Measurements from ENCODE around the gene C1orf94. TPM values are rescaled to one million over a fixed set of nuclear protein-coding genes. Genes with fewer than 3 reads are reported as not detected.
A peak's percentile ranks its signal among the peaks of the same experiment; 100 is the strongest.

The C1orf94 gene
- total and polyA plus RNA-seq, 5 donors from 2014 or later: not detected

DNA sequence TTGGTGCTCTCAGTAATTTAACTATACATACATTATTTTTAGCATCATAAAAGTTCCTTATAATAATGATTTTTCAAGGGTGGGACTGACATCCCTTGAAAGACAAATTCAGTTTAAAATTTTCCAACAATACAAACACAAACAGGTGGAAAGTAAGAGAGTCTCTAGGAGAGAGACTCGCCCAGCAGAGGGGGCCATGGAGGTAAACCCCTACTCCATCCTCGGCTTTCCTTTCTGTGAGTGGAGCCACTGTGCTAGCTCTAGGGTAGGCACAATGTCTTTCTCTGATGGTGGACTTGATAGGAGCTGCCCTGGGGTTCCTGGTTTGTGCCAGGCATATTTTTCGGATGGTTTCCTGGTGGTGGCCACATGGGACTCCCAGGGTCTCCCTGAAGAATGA is 20.0 kb upstream of the C1orf94 start:
- H3K27me3 Mint-ChIP-seq: peaks cover 50% of the 10 kb centered on the region

DNA sequence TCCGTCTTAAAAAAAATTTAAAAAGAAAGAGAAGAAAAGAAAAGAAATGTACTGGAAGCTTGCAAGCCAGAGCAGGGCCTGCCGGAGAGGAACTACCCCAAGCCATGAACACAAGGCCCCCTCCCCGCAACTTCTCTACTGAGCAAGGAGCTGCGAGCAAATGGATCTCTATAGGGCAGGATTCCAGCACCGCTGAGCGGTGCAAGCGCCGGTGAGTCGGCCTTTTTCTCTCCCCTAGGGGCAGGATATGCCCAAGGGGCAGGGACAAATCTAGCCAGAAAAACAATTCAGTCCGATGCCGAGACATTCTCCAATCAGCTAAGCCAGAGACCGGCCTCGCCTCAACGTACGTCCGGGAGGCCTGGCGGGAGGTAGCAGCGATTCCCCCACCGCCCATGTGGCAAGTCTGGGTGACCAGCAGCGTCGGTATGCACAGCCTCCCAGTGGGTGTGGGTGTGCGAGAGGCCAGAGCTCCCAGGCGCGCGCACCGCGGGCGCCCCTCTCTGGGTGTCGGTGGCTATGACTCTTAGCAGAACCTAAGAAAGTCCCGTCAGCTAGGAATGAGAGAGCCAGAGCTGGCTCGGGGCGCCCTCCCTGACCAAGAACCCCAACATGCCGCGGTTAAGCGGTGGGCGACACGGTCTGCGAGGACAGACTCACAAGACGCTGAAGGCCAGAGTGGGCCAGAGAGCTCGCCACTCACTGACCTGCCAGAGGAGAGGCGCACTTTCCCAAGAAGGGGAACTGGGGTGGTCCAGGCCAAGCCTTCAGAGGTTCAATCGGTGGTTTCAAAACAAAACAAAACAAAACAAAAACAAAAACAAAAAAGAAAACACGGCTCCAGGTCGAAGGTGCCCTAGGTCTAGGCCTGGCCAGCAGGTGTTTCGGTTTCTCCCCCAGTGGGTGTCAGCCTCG is 13.6 kb upstream of the C1orf94 start:
- peak in 1 of 3 donors; percentile 14 for DNase-seq
- peaks cover 78% of the 10 kb centered on the region for H3K27me3 Mint-ChIP-seq
- peaks cover 0 to 18% (median 2%) of the 10 kb centered on the region in 4 donors for H3K4me1 Mint-ChIP-seq
- Histone ChIP-seq H3K27me3 (ENCODE audit: control insufficient read depth, insufficient read depth, low read length) (peaks cover 19% of the 10 kb centered on the region), H3K9me3 (ENCODE audit: control insufficient read depth in 2 of 2, low read length in 2 of 2) (no peaks in the 10 kb centered on the region), H3K36me3 (ENCODE audit: control insufficient read depth, insufficient read depth, low read length) (no peaks in the 10 kb centered on the region), H3K4me1 (ENCODE audit: control insufficient read depth, insufficient read depth, low read length, poor library complexity, severe bottlenecking) (peaks cover 8% of the 10 kb centered on the region), H3K4me3 (ENCODE audit: low read depth, low read length) (no peak overlapping the region), H3K27ac (ENCODE audit: insufficient read depth, low read length, poor library complexity, severe bottlenecking) (no peak overlapping the region)
- no peak for ATAC-seq (ENCODE audit: low read depth in 2 of 2)
- H3K4me3 Mint-ChIP-seq: peak overlapping the region in 3 of 4 donors; percentile 46 to 73 (median 63)
- peaks cover 0 to 8% (median 0%) of the 10 kb centered on the region in 7 donors for H3K9me3 Mint-ChIP-seq
- peaks cover 3% of the 10 kb centered on the region for H3K36me3 Mint-ChIP-seq
- H3K27ac Mint-ChIP-seq: no peak overlapping the region

More for the DNA sequence above, 20.0 kb upstream of the C1orf94 start:
- no peaks in the 10 kb centered on the region for H3K4me1 ChIP-seq (ENCODE audit: control insufficient read depth, insufficient read depth, low read length, poor library complexity, severe bottlenecking)
- no peak overlapping the region for H3K4me3 ChIP-seq (ENCODE audit: low read depth, low read length)
- H3K9me3 ChIP-seq (ENCODE audit: control insufficient read depth in 2 of 2, low read length in 2 of 2): no peaks in the 10 kb centered on the region
- H3K4me3 Mint-ChIP-seq: no peak overlapping the region
- no peak overlapping the region for H3K27ac Mint-ChIP-seq
- DNase-seq (no peak), ATAC-seq (ENCODE audit: low read depth in 2 of 2) (no peak)
- no peaks in the 10 kb centered on the region for H3K36me3 ChIP-seq (ENCODE audit: control insufficient read depth, insufficient read depth, low read length)
- H3K9me3 Mint-ChIP-seq: peaks cover 0 to 5% (median 0%) of the 10 kb centered on the region in 7 donors
- H3K36me3 Mint-ChIP-seq: no peaks in the 10 kb centered on the region
- H3K27me3 ChIP-seq (ENCODE audit: control insufficient read depth, insufficient read depth, low read length): peaks cover 19% of the 10 kb centered on the region
- H3K27ac ChIP-seq (ENCODE audit: insufficient read depth, low read length, poor library complexity, severe bottlenecking): no peak overlapping the region
- H3K4me1 Mint-ChIP-seq: peaks cover 0 to 3% (median 0%) of the 10 kb centered on the region in 4 donors

DNA sequence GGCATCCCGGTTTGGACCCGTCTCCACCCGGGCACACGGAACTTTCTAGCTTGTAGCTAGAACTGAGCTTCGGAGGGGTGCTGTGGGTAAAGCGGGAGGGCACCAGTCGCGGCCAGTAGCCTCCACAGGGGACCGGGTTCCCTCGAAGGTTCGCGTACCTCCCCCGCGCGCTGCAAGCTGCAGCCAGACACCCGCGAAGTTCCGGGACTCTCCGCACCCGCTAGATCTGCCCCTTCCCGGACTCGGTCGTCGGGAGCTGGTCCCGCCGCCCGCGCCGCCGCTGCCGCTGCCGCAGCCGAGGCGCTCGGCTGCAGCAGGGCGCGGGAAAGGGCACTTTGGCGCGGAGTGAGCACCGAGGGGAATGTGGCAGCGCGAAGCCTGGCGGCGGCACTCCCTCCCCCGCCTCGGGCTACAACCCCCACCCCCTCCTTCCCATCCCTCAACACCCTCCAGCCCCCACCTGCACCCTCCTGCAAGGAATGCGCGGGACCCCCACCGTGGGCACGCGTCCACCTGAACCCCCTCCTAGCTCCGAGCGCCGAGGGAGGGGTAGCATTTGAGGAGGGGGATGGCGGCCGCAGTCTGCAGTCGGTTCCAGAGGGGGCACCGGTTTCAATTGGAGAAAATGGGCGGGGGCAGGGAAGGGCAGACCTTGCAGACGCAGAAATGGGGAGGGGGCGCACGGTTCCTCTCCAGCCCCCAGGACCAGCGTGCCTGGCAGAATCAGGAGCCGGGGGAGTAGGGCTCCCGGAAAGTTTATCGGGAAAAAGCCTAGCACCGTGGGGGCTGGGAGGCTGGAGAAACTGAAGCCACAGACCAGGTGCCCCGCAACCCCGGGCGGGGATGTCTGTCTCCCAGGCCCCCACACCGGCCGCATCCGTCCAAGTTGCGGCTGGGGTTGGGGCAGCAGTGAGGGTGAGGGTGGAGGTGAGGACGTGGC is 12.6 kb upstream of the C1orf94 start:
- H3K4me1 Mint-ChIP-seq: peaks cover 0 to 18% (median 2%) of the 10 kb centered on the region in 4 donors
- Histone ChIP-seq H3K9me3 (ENCODE audit: control insufficient read depth in 2 of 2, low read length in 2 of 2) (no peaks in the 10 kb centered on the region), H3K4me3 (ENCODE audit: low read depth, low read length) (no peak overlapping the region), H3K36me3 (ENCODE audit: control insufficient read depth, insufficient read depth, low read length) (no peaks in the 10 kb centered on the region), H3K27ac (ENCODE audit: insufficient read depth, low read length, poor library complexity, severe bottlenecking) (no peak overlapping the region), H3K27me3 (ENCODE audit: control insufficient read depth, insufficient read depth, low read length) (peaks cover 19% of the 10 kb centered on the region), H3K4me1 (ENCODE audit: control insufficient read depth, insufficient read depth, low read length, poor library complexity, severe bottlenecking) (peaks cover 8% of the 10 kb centered on the region)
- ATAC-seq (ENCODE audit: low read depth in 2 of 2): no peak
- H3K27ac Mint-ChIP-seq: no peak overlapping the region
- peaks cover 3% of the 10 kb centered on the region for H3K36me3 Mint-ChIP-seq
- peaks cover 69% of the 10 kb centered on the region for H3K27me3 Mint-ChIP-seq
- H3K4me3 Mint-ChIP-seq: peak overlapping the region in 1 of 4 donors; percentile 46
- peaks cover 0 to 8% (median 0%) of the 10 kb centered on the region in 7 donors for H3K9me3 Mint-ChIP-seq
- no peak for DNase-seq

DNA sequence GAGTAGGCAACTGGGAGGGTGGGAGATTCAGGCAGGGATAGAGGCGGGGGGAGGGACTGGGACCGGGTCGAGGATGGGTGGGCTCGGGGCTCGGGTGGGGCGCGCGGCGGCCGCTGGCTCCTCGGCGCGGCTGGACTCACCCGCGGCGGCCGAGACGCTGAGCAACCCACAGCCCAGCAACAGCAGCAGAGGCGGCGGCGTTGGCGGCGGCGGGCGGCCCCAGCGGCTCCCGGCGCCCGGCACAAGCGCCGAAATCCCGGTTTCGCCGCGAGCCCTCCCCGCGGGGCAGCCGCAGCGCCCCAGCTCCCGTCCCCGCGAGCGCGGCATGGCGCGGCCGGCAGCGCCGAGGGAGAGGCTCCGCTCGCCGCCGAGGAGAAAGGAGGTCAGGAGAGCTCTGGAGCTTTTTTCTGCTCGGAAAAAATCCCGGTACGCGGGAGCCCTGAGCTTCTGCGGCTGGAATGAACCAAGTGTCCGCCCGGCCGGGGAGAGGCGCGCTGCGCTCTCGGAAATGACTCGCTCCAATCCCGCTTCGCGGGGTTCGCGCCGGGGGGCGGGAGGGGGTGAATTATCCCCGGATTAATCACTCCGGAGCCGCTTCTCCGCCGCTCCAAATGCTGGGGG is 11.8 kb upstream of the C1orf94 start, which contains the start of gene CSMD2:
Gene CSMD2 (minus strand): TSS at position 460 of the 621 bp plus-strand sequence. CDS start 133 bp downstream, at position 327.
- H3K27me3 ChIP-seq (ENCODE audit: control insufficient read depth, insufficient read depth, low read length): peaks cover 12% of the 10 kb centered on the region
- no peaks in the 10 kb centered on the region for H3K9me3 ChIP-seq (ENCODE audit: control insufficient read depth in 2 of 2, low read length in 2 of 2)
- peak within 1 kb of the TSS in 2 of 4 donors; percentile 25 to 62 for H3K4me3 Mint-ChIP-seq
- no peak within 1 kb of the TSS for H3K4me3 ChIP-seq (ENCODE audit: low read depth, low read length)
- H3K36me3 Mint-ChIP-seq: peaks cover 3% of the 10 kb centered on the region
- DNase-seq (no peak), ATAC-seq (ENCODE audit: low read depth in 2 of 2) (no peak)
- no peak within 1 kb of the TSS for H3K27ac Mint-ChIP-seq
- peaks cover 0 to 18% (median 2%) of the 10 kb centered on the region in 4 donors for H3K4me1 Mint-ChIP-seq
- H3K9me3 Mint-ChIP-seq: peaks cover 0 to 8% (median 0%) of the 10 kb centered on the region in 7 donors
- H3K36me3 ChIP-seq (ENCODE audit: control insufficient read depth, insufficient read depth, low read length): no peaks in the 10 kb centered on the region
- peaks cover 8% of the 10 kb centered on the region for H3K4me1 ChIP-seq (ENCODE audit: control insufficient read depth, insufficient read depth, low read length, poor library complexity, severe bottlenecking)
- no peak within 1 kb of the TSS for H3K27ac ChIP-seq (ENCODE audit: insufficient read depth, low read length, poor library complexity, severe bottlenecking)
- peaks cover 66% of the 10 kb centered on the region for H3K27me3 Mint-ChIP-seq

DNA sequence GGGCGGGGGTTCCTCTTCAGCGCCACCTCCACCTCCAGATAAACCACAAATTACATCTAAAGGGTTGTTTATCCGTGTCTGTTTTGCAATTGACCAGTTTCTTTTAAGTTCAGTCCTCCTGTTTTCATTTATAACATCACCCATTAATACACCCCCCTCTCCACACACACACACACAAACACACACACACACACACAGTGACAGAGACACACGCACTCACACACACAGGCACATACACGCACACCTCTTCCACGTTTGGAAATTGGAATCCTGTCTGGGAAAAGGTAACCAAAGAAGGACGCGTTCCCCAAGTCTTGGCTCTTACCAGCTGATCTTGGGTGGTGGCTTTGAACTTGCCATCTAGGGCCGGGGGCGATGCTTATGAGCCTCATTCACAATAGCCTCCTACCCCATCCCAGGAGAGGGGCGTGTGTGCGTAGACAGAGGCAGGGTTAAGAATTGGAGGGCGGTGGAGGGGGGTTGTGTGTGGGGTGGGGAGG is 11.2 kb upstream of the C1orf94 start:
- H3K4me1 ChIP-seq (ENCODE audit: control insufficient read depth, insufficient read depth, low read length, poor library complexity, severe bottlenecking): peaks cover 8% of the 10 kb centered on the region
- Mint-ChIP-seq H3K4me1 (peaks cover 0 to 18% (median 2%) of the 10 kb centered on the region in 4 donors), H3K4me3 (peak overlapping the region in 2 of 4 donors; percentile 25 to 62), H3K9me3 (peaks cover 0 to 8% (median 0%) of the 10 kb centered on the region in 7 donors), H3K36me3 (peaks cover 3% of the 10 kb centered on the region), H3K27me3 (peaks cover 66% of the 10 kb centered on the region), H3K27ac (no peak overlapping the region)
- no peaks in the 10 kb centered on the region for H3K9me3 ChIP-seq (ENCODE audit: control insufficient read depth in 2 of 2, low read length in 2 of 2)
- DNase-seq: no peak
- H3K36me3 ChIP-seq (ENCODE audit: control insufficient read depth, insufficient read depth, low read length): no peaks in the 10 kb centered on the region
- no peak overlapping the region for H3K27ac ChIP-seq (ENCODE audit: insufficient read depth, low read length, poor library complexity, severe bottlenecking)
- H3K27me3 ChIP-seq (ENCODE audit: control insufficient read depth, insufficient read depth, low read length): peaks cover 12% of the 10 kb centered on the region
- H3K4me3 ChIP-seq (ENCODE audit: low read depth, low read length): no peak overlapping the region
- ATAC-seq (ENCODE audit: low read depth in 2 of 2): no peak

DNA sequence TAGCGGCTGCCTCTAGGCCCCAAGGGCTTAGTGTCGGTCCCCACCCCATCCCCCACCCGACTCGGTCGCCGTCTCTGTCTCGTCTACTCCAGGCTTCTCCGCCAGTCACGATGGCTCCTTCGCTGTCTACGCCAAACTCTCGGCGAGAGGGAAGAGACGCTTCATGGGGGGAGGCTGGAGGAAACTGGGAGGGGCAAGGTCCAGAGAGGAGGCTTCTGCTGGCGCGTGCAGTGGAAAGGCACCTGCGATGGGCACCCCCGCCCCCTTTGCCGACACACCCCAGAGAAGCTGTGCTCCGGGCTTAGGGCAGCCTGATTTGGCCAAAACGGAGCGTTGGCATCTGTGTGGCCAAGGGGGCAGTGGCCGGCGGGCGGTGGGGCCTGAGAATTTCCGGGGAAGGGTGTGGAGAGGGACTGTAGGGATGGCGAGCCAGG is 10.5 kb upstream of the C1orf94 start:
- Histone ChIP-seq H3K4me1 (ENCODE audit: control insufficient read depth, insufficient read depth, low read length, poor library complexity, severe bottlenecking) (peaks cover 8% of the 10 kb centered on the region), H3K36me3 (ENCODE audit: control insufficient read depth, insufficient read depth, low read length) (no peaks in the 10 kb centered on the region), H3K27ac (ENCODE audit: insufficient read depth, low read length, poor library complexity, severe bottlenecking) (no peak overlapping the region), H3K4me3 (ENCODE audit: low read depth, low read length) (no peak overlapping the region), H3K27me3 (ENCODE audit: control insufficient read depth, insufficient read depth, low read length) (peaks cover 9% of the 10 kb centered on the region), H3K9me3 (ENCODE audit: control insufficient read depth in 2 of 2, low read length in 2 of 2) (no peaks in the 10 kb centered on the region)
- no peak overlapping the region for H3K27ac Mint-ChIP-seq
- peaks cover 64% of the 10 kb centered on the region for H3K27me3 Mint-ChIP-seq
- H3K4me1 Mint-ChIP-seq: peaks cover 0 to 18% (median 2%) of the 10 kb centered on the region in 4 donors
- peaks cover 3% of the 10 kb centered on the region for H3K36me3 Mint-ChIP-seq
- ATAC-seq (ENCODE audit: low read depth in 2 of 2) (no peak), DNase-seq (no peak)
- no peak overlapping the region for H3K4me3 Mint-ChIP-seq
- H3K9me3 Mint-ChIP-seq: peaks cover 0 to 11% (median 0%) of the 10 kb centered on the region in 7 donors
